H9 (cell line): ENCODE measurements around the gene TMEM201. TPM values are rescaled to one million over a fixed set of nuclear protein-coding genes. Genes with fewer than 3 reads are reported as not detected.

ENCODE experiments used
- DNase-seq: peaks from one replicate; pipeline ENCODE4 v3.0.0-alpha.2; 2017
- H2AFZ ChIP-seq: one replicate; pipeline ENCODE4 v1.6.1; 2013; ENCODE audit warnings: mild to moderate bottlenecking, low read length, control low read depth, moderate library complexity
- H2AK5ac ChIP-seq: 2 replicates; pipeline ENCODE4 v1.6.1; 2013; ENCODE audit warnings: low read length, control low read depth, mixed read lengths; ENCODE audit not compliant: insufficient read length
- H2BK120ac ChIP-seq: one replicate; pipeline ENCODE4 v1.6.1; 2013; ENCODE audit warnings: low read depth, mild to moderate bottlenecking, low read length, control low read depth, inconsistent platforms; ENCODE audit not compliant: poor library complexity, severe bottlenecking
- H2BK12ac ChIP-seq: 2 replicates; pipeline ENCODE4 v1.6.1; 2013; ENCODE audit warnings: low read length, control low read depth, mixed read lengths, low read depth; ENCODE audit not compliant: insufficient read length
- H2BK15ac ChIP-seq: 2 replicates; pipeline ENCODE4 v1.6.1; 2013; ENCODE audit warnings: low read depth, low read length, control low read depth
- H2BK20ac ChIP-seq: one replicate; pipeline ENCODE4 v1.6.1; 2013; ENCODE audit warnings: low read depth, mild to moderate bottlenecking, low read length, control low read depth, inconsistent platforms; ENCODE audit not compliant: poor library complexity, severe bottlenecking
- H2BK5ac ChIP-seq: 2 replicates; pipeline ENCODE4 v1.6.1; 2013; ENCODE audit warnings: low read length, control low read depth, mixed read lengths; ENCODE audit not compliant: insufficient read length
- H3K14ac ChIP-seq: 2 replicates; pipeline ENCODE4 v1.6.1; 2013; ENCODE audit warnings: low read length, control low read depth; ENCODE audit not compliant: insufficient read depth
- H3K18ac ChIP-seq: 2 replicates; pipeline ENCODE4 v1.6.1; 2013; ENCODE audit warnings: low read depth, mild to moderate bottlenecking, mixed read lengths, low read length, control low read depth; ENCODE audit not compliant: insufficient read length
- H3K23ac ChIP-seq: 2 replicates; pipeline ENCODE4 v1.6.1; 2013; ENCODE audit warnings: low read length, control low read depth, mixed read lengths, low read depth; ENCODE audit not compliant: insufficient read length
- H3K23me2 ChIP-seq: 2 replicates; pipeline ENCODE4 v1.6.1; 2013; ENCODE audit warnings: low read depth, mild to moderate bottlenecking, mixed read lengths, low read length, control low read depth; ENCODE audit not compliant: insufficient read length, poor library complexity, severe bottlenecking
- H3K27ac ChIP-seq: 2 replicates; pipeline ENCODE4 v1.5.1; 2013; ENCODE audit warnings: low read length, control low read depth, mixed read lengths, low read depth; ENCODE audit not compliant: insufficient read length
- H3K27me3 ChIP-seq: 2 replicates; pipeline ENCODE4 v1.6.1; 2013; ENCODE audit warnings: low read length, control low read depth, inconsistent platforms; ENCODE audit not compliant: insufficient read depth
- H3K4ac ChIP-seq: 2 replicates; pipeline ENCODE4 v1.6.1; 2013; ENCODE audit warnings: low read depth, mild to moderate bottlenecking, control low read depth, inconsistent platforms, low read length, moderate library complexity
- H3K4me1 ChIP-seq: 2 replicates; pipeline ENCODE4 v1.6.1; 2013; ENCODE audit warnings: low read length, control low read depth, inconsistent platforms; ENCODE audit not compliant: insufficient read depth
- H3K4me2 ChIP-seq: 2 replicates; pipeline ENCODE4 v1.6.1; 2013; ENCODE audit warnings: low read length, control low read depth, mixed read lengths; ENCODE audit not compliant: insufficient read length, insufficient read depth
- H3K56ac ChIP-seq: 2 replicates; pipeline ENCODE4 v1.6.1; 2013; ENCODE audit warnings: low read depth, mild to moderate bottlenecking, mixed read lengths, low read length, control low read depth; ENCODE audit not compliant: insufficient read length
- H3K79me1 ChIP-seq: 2 replicates; pipeline ENCODE4 v1.6.1; 2013; ENCODE audit warnings: low read depth, mild to moderate bottlenecking, moderate library complexity, low read length, control low read depth, inconsistent platforms; ENCODE audit not compliant: insufficient read depth, poor library complexity, severe bottlenecking
- H3K79me2 ChIP-seq: 2 replicates; pipeline ENCODE4 v1.6.1; 2013; ENCODE audit warnings: low read length, control low read depth, inconsistent platforms; ENCODE audit not compliant: insufficient read depth
- H3K9ac ChIP-seq: 2 replicates; pipeline ENCODE4 v1.6.1; 2013; ENCODE audit warnings: low read length, control low read depth, mixed read lengths; ENCODE audit not compliant: insufficient read length; ENCODE audit errors: extremely low read depth
- H3K9me3 ChIP-seq: one replicate; pipeline ENCODE4 v1.6.1; 2013; ENCODE audit warnings: low read depth, low read length, inconsistent platforms; ENCODE audit not compliant: control insufficient read depth
- H3T11ph ChIP-seq: one replicate; pipeline ENCODE4 v1.6.1; 2013; ENCODE audit warnings: mild to moderate bottlenecking, low read length, control low read depth, inconsistent platforms
- H4K20me1 ChIP-seq: one replicate; pipeline ENCODE4 v1.6.1; 2013; ENCODE audit not compliant: control insufficient read depth, insufficient read length, insufficient read depth
- H4K5ac ChIP-seq: 2 replicates; pipeline ENCODE4 v1.6.1; 2013; ENCODE audit warnings: low read depth, mild to moderate bottlenecking, mixed read lengths, low read length, control low read depth; ENCODE audit not compliant: insufficient read length
- H4K8ac ChIP-seq: replicated peaks from 2 replicates; pipeline ENCODE4 v1.6.1; 2013; ENCODE audit warnings: low read length, control low read depth, mixed read lengths, low read depth; ENCODE audit not compliant: insufficient read length
- H4K91ac ChIP-seq: 2 replicates; pipeline ENCODE4 v1.6.1; 2013; ENCODE audit warnings: low read depth, mild to moderate bottlenecking, moderate library complexity, mixed read lengths, low read length, control low read depth; ENCODE audit not compliant: insufficient read length
- H3K27ac Mint-ChIP-seq, 3 experiments: 2 replicates in 2 of 3; 3 replicates in 1 of 3; pipeline ENCODE4 v1.8.0; 2020 to 2021; ENCODE audit warnings: mixed read lengths in 3 of 3, mild to moderate bottlenecking in 1 of 3, moderate library complexity in 1 of 3
- H3K27me3 Mint-ChIP-seq: 2 replicates; pipeline ENCODE4 v1.8.0; 2021; ENCODE audit warnings: low read depth, mild to moderate bottlenecking, moderate library complexity, mixed read lengths
- H3K36me3 Mint-ChIP-seq, 3 experiments: 2 replicates in 2 of 3; 3 replicates in 1 of 3; pipeline ENCODE4 v1.8.0; 2020 to 2021; ENCODE audit warnings: low read depth in 3 of 3, mixed read lengths in 3 of 3; ENCODE audit not compliant: insufficient read depth in 1 of 3
- H3K4me1 Mint-ChIP-seq, 2 experiments: 2 replicates each; pipeline ENCODE4 v1.8.0; 2020; ENCODE audit warnings: mixed read lengths in 2 of 2
- H3K4me3 Mint-ChIP-seq, 2 experiments: 2 replicates in 1 of 2; 3 replicates in 1 of 2; pipeline ENCODE4 v1.8.0; 2020 to 2021; ENCODE audit warnings: mild to moderate bottlenecking in 2 of 2, mixed read lengths in 2 of 2, moderate library complexity in 1 of 2
- H3K9me3 Mint-ChIP-seq, 2 experiments: 2 replicates in 1 of 2; 3 replicates in 1 of 2; pipeline ENCODE4 v1.8.0; 2020; ENCODE audit warnings: mild to moderate bottlenecking in 2 of 2, mixed read lengths in 2 of 2, moderate library complexity in 1 of 2
- WGBS: extraction: QIAGEN DNeasy Blood & Tissue Kit; methylation state at CpG from one replicate; pipeline ENCODE4 v1.1.7; 2013; ENCODE audit warnings: missing lambda C conversion rate, low lambda C conversion rate, mixed read lengths; ENCODE audit not compliant: insufficient read length; ENCODE audit errors: extremely low coverage; 5-methylcytosine and 5-hydroxymethylcytosine counted together
- total RNA-seq: library from RNA; stranded (reverse); gene quantifications from 2 replicates; pipeline ENCODE4 v1.2.1, GENCODE V29; 2021
- TF ChIP-seq, protein P1 (sequence below): fragments of 200-600 bp; sonication (generic); conservative IDR thresholded peaks from 3 replicates; pipeline ENCODE4 v1.8.0; 2021; ENCODE audit warnings: antibody characterized with exemption, mild to moderate bottlenecking

TMEM201 gene
- total RNA-seq, 1 experiment from 2014 or later = 31.0 TPM

DNA sequence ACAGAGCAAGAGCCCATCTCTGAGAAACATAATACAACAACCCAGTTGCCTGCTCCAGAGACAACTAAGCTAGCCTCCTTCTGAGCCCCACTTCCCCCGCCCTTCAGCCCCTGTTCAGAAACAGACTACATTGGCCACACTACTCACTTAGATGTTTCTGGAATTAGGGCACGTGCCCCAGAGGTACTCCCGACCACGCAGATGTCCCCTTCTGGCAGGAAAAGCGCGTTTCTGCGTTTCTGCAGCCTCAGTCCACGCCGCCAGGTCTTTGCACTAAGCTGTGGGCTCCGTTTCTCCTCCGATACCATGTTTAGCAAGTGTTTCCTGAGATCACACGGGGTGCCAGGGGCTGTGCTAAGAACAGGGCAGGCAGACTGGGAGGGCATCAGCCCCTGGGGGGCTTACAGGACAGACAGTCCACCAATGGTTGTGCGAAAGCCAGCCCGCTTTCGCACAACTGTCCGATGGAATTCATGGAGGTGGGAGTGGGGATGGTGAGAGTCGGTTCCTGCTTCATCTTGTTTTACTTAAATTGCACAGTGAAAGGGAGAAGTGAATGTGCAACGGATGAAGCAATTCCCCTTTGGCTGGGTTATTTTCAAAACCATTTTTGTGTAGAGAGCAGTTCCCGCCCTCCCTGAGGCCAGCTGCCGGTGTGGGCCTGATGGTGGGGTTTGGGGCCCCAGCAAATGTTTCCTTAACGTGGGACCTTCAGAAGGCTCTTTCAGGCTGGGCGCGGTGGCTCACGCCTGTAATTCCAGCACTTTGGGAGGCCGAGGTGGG, 65.5 kb downstream of the TMEM201 start:
- no CpG with 5 or more reads among the region's 25 CpGs for WGBS
- no peak overlapping the region for H2BK120ac ChIP-seq
- H2BK20ac ChIP-seq = no peak overlapping the region
- H2AFZ ChIP-seq = no peak overlapping the region
- no peak overlapping the region for H3K4ac ChIP-seq
- H3K9me3 Mint-ChIP-seq = no peaks in the 10 kb centered on the region; a peak in 1 of 5 replicates
- no peak for DNase-seq
- H3K9me3 ChIP-seq = no peaks in the 10 kb centered on the region
- no peak overlapping the region for H4K91ac ChIP-seq
- H3K23me2 ChIP-seq = peaks cover 10% of the 10 kb centered on the region
- H3K4me2 ChIP-seq = no peak overlapping the region
- no peak overlapping the region for H2AK5ac ChIP-seq
- no peak overlapping the region for H4K5ac ChIP-seq
- no peaks in the 10 kb centered on the region for H3K4me1 ChIP-seq
- H2BK12ac ChIP-seq = no peak overlapping the region
- H3K14ac ChIP-seq = no peak overlapping the region
- no peak overlapping the region for H3K56ac ChIP-seq
- no peak overlapping the region for H3K27ac Mint-ChIP-seq
- no peaks in the 10 kb centered on the region for H3K36me3 Mint-ChIP-seq
- H3K4me1 Mint-ChIP-seq = peaks cover 10 to 17% of the 10 kb centered on the region in 2 experiments
- no peak overlapping the region for H4K8ac ChIP-seq
- peaks cover 9% of the 10 kb centered on the region; the same call in 1 of the 2 replicates for H3K27me3 ChIP-seq
- no peaks in the 10 kb centered on the region for H4K20me1 ChIP-seq
- H3K18ac ChIP-seq = no peak overlapping the region
- H3K4me3 Mint-ChIP-seq = no peak overlapping the region; a peak in 1 of 5 replicates
- peaks cover 57% of the 10 kb centered on the region for H3K27me3 Mint-ChIP-seq
- no peaks in the 10 kb centered on the region for H3K79me1 ChIP-seq
- no peak overlapping the region for H2BK15ac ChIP-seq
- no peak overlapping the region for H3T11ph ChIP-seq
- no peak overlapping the region for H2BK5ac ChIP-seq
- H3K79me2 ChIP-seq = no peaks in the 10 kb centered on the region
- no peak overlapping the region for H3K23ac ChIP-seq
- no peak overlapping the region for H3K9ac ChIP-seq
- TF ChIP-seq, protein P1, sequence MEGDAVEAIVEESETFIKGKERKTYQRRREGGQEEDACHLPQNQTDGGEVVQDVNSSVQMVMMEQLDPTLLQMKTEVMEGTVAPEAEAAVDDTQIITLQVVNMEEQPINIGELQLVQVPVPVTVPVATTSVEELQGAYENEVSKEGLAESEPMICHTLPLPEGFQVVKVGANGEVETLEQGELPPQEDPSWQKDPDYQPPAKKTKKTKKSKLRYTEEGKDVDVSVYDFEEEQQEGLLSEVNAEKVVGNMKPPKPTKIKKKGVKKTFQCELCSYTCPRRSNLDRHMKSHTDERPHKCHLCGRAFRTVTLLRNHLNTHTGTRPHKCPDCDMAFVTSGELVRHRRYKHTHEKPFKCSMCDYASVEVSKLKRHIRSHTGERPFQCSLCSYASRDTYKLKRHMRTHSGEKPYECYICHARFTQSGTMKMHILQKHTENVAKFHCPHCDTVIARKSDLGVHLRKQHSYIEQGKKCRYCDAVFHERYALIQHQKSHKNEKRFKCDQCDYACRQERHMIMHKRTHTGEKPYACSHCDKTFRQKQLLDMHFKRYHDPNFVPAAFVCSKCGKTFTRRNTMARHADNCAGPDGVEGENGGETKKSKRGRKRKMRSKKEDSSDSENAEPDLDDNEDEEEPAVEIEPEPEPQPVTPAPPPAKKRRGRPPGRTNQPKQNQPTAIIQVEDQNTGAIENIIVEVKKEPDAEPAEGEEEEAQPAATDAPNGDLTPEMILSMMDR = no peak
- H3K27ac ChIP-seq = no peak overlapping the region
